ENCODE measurements around the gene ACSF2.

ACSF2 gene

GRCh38 chr17:50440838-50441829 lies 15.1 kb downstream of the ACSF2 start:
- DNase-seq: no peak

GRCh38 chr17:50443505-50443974 lies 17.5 kb downstream of the ACSF2 start:
- no peak for DNase-seq

GRCh38 chr17:50444841-50445715 lies 19.1 kb downstream of the ACSF2 start:
- DNase-seq: no peak

- no peak for DNase-seq
Observed at GRCh38 chr17:50445730-50446325, 19.8 kb downstream of the ACSF2 start.

DNA sequence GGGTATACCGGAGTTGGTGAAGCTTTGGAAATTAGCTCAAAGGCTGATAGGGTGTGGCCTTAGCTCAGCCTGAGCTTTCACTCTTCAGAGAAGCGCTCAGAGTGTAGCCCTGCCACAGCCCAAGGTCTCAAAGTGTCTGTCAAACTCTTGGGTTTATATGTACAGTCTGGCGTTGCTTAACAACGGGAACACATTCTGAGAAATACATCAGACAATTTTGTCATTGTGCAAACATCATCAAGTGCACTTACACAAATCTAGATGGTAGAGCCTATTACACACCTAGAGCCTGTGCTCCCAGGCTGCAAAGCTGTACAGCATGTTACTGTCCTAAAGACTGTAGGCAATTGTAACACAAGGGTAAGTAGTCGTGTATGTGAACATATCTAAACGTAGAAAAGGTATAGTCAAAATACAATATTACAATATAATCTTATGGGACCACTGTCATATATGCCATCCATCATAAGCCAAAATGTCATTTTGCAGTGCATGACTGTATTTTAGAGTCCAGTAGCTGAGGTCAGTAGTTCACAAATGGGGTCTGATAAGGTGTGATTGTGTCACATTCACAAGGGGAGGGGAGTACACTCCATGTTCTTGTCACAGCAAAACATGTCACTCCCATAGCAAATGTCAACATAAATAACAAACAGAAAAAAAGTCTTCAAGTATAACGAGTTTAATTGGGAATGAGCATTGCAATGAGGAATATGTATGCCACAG lies 22.0 kb downstream of the ACSF2 start:
- DNase-seq: no peak

GRCh38 chr17:50448643-50449042 lies 22.6 kb downstream of the ACSF2 start:
- DNase-seq: no peak

- DNase-seq: no peak
Observed at GRCh38 chr17:50451943-50452629, 26.1 kb downstream of the ACSF2 start.

DNA sequence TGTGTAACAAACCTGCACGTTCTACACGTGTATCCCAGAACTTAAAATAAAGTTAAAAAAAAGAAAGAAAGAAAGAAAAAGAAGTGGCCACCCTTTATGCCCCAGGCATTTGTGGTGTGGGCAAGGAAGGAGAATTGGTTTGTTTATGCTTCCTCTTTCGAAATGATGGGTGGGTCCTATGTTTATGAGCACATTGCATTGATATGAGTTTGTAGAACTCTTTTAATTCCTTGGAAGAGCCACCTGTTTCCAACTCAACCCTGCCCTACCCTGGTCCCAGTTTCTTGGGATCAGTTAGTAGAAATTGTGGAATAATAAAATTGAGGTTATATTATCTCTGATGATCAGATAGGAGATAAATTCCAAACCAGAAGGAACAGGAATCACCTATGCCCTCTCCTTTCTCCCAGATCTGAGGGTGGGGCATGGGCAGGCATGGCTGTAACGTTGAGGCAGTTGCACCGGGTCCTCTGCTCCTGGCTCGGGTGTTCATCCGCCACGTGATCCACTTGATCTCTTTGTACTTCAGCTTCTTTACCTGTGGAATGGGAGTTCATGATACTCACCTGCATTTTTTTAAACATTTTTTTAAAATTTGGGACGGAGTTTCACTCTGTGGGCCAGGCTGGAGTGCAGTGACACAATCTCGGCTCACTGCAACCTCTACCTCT lies 26.7 kb downstream of the ACSF2 start:
- DNase-seq: no peak

GRCh38 chr17:50453901-50454300 lies 27.9 kb downstream of the ACSF2 start:
- DNase-seq: no peak

DNA sequence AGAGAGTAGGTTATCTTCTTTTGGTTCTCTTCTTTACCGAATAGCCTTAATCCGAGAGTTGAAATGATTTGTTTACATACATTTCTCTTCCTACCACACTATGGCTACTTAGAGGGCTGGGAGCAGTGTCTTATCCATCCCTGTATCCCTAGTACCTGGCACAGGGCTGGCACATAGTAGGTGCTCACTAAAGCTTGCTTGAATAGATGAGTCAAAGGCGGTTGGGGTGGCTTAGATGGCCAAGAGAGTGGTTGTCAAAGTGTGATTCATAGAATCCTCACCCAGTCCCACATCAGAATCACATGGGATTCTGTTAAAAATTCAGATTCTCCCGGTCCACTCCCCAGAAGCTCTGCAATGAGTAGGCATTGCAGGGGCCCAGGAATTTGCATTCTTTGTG lies 31.6 kb downstream of the ACSF2 start:
- no peak for DNase-seq

DNA sequence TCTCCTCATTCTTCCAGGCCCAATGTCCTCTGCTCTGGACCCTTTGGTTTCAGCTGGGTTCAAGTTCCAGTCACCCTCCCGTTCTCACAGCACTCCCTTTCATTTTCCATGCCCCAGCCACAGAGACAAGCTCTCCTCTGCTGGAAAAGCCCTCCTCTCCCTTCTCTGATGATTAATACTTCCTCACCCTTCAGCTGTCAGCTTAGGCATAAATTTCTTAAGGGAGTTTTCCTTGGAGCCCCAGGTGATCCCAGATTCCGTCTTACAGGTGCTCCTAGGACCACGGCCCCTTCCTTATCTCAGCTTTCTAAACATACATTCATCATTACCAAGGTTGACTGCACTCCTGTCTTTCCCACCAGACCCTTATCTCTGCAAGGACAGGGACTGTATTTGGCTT lies 32.3 kb downstream of the ACSF2 start:
- no peak for DNase-seq

DNA sequence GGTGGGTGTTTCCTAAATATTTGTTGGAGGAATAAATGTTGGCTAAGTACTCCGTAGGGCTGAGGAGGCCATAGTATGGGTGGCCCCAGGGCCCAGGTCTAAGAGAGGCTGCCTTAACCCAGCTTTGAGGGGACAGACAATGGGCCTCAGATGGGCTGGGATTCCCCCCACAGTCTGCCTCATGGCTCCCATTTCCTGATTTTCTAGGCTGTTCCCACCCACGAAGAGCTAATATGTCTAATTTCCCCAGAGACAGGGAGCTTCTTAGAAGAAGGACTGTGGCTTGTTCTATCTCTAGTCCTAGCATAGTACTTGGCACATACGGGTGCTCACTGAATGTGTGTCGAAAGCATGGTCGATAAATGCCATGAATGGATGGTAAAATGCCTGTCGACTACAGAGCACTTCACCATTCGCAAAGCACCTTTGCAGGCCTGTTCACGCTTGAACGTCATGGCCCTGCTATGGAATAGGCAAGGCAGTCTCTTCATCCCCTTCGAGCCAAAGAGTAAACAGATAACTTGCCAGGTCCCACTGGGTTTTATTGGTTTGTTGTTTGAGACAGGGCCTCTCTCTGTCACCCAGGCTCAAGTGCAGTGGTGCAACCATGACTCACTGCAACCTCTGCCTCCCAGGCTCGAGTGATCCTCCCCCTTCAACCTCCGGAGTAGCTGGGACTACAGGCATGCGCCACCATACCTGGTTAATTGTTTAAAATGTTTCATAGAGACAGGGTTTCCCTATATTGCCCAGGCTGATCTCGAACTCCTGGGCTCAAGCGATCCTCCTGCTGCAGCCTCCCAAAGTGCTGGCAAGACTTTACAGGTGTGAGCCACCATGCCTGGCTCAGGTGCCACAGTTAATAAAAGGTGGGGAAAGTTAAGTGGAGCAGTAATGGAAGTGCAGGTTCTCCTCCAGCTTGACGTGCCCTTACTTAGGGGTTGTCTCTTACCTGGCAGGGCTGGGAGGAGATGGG lies 33.0 kb downstream of the ACSF2 start:
- no peak for DNase-seq

DNA sequence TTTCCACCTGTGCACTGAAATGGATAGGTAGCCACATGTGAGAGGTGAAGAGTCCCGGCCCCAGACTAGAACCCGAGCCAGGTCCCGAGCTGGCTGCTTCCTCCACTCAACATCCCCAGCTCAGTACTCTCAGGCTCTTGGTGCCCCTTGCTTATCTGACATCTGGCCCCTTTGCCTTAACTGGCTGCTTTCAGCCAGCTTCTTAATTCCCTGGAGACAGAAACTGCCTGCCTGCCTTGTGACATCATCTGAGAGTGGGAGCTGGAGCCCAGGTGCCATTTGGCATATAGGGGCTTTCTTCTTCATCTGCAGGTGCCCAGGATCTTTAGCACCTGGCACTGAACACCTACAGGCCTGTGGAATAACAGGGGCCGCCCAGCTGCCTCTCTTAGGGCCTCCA lies 33.7 kb downstream of the ACSF2 start:
- no peak for DNase-seq

- DNase-seq: no peak
Observed at GRCh38 chr17:50460831-50461526, 35.0 kb downstream of the ACSF2 start.

DNA sequence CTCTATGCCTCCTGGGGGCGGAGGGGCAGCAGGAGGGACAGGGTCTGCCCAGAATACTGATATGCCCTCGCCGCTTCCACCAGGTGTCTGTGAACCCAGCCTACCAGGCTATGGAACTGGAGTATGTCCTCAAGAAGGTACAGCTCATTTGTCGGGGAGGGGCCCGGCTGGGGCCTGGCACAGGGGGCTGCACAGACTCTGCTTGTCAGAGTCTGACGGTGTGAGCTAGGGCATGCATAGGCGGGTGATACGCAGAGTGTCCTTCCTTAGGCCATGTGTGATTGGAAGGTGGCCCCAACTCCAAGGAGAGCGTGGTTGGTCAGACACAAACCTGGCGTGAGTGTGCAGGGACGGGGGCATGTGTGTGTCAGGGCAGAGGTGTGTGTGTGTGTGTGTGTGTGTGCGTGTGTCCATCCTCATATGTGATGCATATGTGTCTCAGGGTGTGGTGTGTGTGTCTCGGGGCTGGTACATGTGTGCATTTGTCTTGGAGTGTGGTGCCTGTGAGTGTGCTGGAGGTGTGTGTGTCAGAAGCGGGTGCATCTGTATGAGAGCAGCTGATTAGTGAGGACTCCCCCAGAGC lies 35.6 kb downstream of the ACSF2 start:
- no peak for DNase-seq

GRCh38 chr17:50462446-50462845 lies 36.4 kb downstream of the ACSF2 start:
- no peak for DNase-seq

DNA sequence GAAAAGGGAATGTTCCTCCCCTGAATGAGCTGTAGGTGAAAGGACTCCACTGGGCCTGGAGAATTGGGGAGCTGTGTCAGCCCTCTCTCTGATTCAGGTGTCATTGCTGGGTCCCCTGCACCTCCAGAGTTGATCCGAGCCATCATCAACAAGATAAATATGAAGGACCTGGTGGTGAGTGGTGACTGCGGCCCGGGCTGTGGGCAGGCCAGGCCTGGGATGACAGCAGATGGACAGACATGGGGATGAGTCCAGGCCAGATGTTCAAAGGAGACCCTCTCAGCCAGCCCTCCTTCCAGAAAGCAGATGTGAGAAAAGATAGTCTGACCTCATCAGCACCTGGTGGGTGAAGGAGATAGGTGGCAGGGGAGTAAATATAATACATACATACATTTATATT lies 38.1 kb downstream of the ACSF2 start:
- DNase-seq: no peak

DNA sequence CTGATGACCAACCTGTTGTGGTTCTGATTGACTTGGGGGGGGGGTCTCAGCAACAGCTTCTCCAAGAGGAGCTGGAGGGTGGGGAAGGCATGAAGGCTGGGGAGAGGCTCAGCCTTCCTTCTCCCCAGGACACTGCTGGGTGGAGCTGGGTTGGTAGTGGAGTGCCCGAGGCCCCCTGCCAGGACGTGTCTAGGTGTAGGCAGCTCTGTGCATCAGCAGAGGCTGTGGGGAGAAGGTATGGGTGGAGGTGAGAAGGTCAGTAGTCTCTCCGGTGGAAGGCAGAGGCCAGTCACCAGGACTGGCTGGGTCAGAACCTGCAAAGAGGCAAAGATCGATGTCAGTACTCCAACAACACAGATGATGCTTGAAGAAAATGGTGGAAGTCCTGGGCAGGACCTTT lies 38.7 kb downstream of the ACSF2 start:
- DNase-seq: no peak

GRCh38 chr17:50465171-50465570 lies 39.2 kb downstream of the ACSF2 start:
- DNase-seq: no peak
